GM12878 (cell line): ENCODE results near the gene UBE2QL1. TPM values are rescaled to one million over a fixed set of nuclear protein-coding genes. Genes with fewer than 3 reads are reported as not detected.

Experiments used
- ATAC-seq: fragments of 200-7000 bp; cut with Tn5 transposase; 3 replicates; pipeline ENCODE4 v1.9.1; 2020; ENCODE audit warnings: mild to moderate bottlenecking, moderate library complexity
- BruUV-seq: library from RNA; stranded (reverse); fragments of 400-500 nt; replicated peaks from 2 replicates; lab custom pipeline; 2021; lab: Mats Ljungman, UMichigan
- CTCF ChIA-PET: fragments of 300-600 bp; sonication (Branson Sonifier 250); formaldehyde crosslinking; extraction: SDS; loops from one replicate; lab custom pipeline; 2021; ENCODE audit warnings: inconsistent platforms; lab: Yijun Ruan, JAX
- POLR2A ChIA-PET: fragments of 350-600 bp; formaldehyde crosslinking; extraction: SDS; loops from one replicate; lab custom pipeline; 2021; ENCODE audit warnings: inconsistent platforms; lab: Charles Lee
- RAD21 ChIA-PET: fragments of 300-600 bp; sonication (Branson Sonifier 250); formaldehyde crosslinking; loops from one replicate; lab custom pipeline; 2023; ENCODE audit warnings: antibody characterized with exemption; ENCODE audit not compliant: unreplicated experiment; lab: Charles Lee
- SMC1A ChIA-PET: fragments of 300-600 bp; sonication (Branson Sonifier 250); formaldehyde crosslinking; loops from one replicate; lab custom pipeline; 2023; ENCODE audit not compliant: unreplicated experiment, uncharacterized antibody; lab: Charles Lee
- DNase-seq: peaks from one replicate; pipeline ENCODE4 v3.0.0-alpha.2; 2011; ENCODE audit warnings: low read depth, low spot score
- FAIRE-seq: peaks from 3 replicates; lab custom pipeline; 2011; peaks lifted over from hg19 to GRCh38; lab: Jason Lieb, UNC
- H2AFZ ChIP-seq: 2 replicates; pipeline ENCODE4 v1.6.0; 2011; ENCODE audit warnings: low read depth, low read length, control low read depth; ENCODE audit not compliant: control insufficient read depth
- H3K27ac ChIP-seq: 2 replicates; pipeline ENCODE4 v1.5.1; 2011; ENCODE audit warnings: control low read depth; ENCODE audit not compliant: control insufficient read depth, insufficient read depth
- H3K27me3 ChIP-seq, 2 experiments: replicated peaks in 1 of 2; 2 replicates each; pipeline versions ENCODE4 v1.6.0 to v1.6.1; 2011; ENCODE audit warnings: low read length in 1 of 2; ENCODE audit not compliant: control insufficient read depth in 2 of 2, insufficient read depth in 2 of 2
- H3K36me3 ChIP-seq, 2 experiments: 2 replicates each; pipeline ENCODE4 v1.5.1; 2011; ENCODE audit warnings: low read length in 1 of 2; ENCODE audit not compliant: control insufficient read depth in 2 of 2, insufficient read depth in 2 of 2
- H3K4me1 ChIP-seq: 2 replicates; pipeline ENCODE4 v1.6.1; 2011; ENCODE audit warnings: mild to moderate bottlenecking, low read length, moderate library complexity, mixed read lengths; ENCODE audit not compliant: control insufficient read depth, insufficient read depth
- H3K4me2 ChIP-seq: 2 replicates; pipeline ENCODE4 v1.6.0; 2011; ENCODE audit warnings: control low read depth; ENCODE audit not compliant: control insufficient read depth, insufficient read depth
- H3K4me3 ChIP-seq: fragments of 200-600 bp; sonication (generic); 2 replicates; pipeline ENCODE4 v1.5.1; 2016
- H3K79me2 ChIP-seq: 2 replicates; pipeline ENCODE4 v1.6.0; 2011; ENCODE audit warnings: low read length; ENCODE audit not compliant: control insufficient read depth, insufficient read depth
- H3K9ac ChIP-seq: 2 replicates; pipeline ENCODE4 v1.8.0; 2011; ENCODE audit warnings: low read length, control low read depth, mixed read lengths; ENCODE audit not compliant: control insufficient read depth, insufficient read depth
- H3K9me3 ChIP-seq: replicated peaks from 3 replicates; pipeline ENCODE4 v1.5.1; 2011; ENCODE audit warnings: mild to moderate bottlenecking, low read length; ENCODE audit not compliant: control insufficient read depth, insufficient read depth
- H4K20me1 ChIP-seq: 2 replicates; pipeline ENCODE4 v1.6.0; 2011; ENCODE audit not compliant: control insufficient read depth, insufficient read depth
- BACH1 ChIP-seq: fragments of 450-650 bp; IDR thresholded peaks from 2 replicates; pipeline ENCODE4 v1.6.1; 2017; ENCODE audit warnings: mild to moderate bottlenecking, borderline replicate concordance
- EED ChIP-seq: sonication (generic); IDR thresholded peaks from 2 replicates; pipeline ENCODE4 v1.6.1; 2016; ENCODE audit warnings: antibody characterized with exemption, low read depth
- EZH2 ChIP-seq: IDR thresholded peaks from 2 replicates; pipeline ENCODE4 v1.6.1; 2012; ENCODE audit warnings: low read depth, mild to moderate bottlenecking, control low read depth, inconsistent platforms, low read length, borderline replicate concordance; ENCODE audit not compliant: control insufficient read depth
- JUNB ChIP-seq: IDR thresholded peaks from 2 replicates; pipeline ENCODE4 v1.6.1; 2016; ENCODE audit warnings: antibody characterized with exemption, mild to moderate bottlenecking
- POLR2AphosphoS5 ChIP-seq: IDR thresholded peaks from 2 replicates; pipeline ENCODE4 v1.6.1; 2011; ENCODE audit warnings: mild to moderate bottlenecking, low read length, inconsistent platforms
- TAF1 ChIP-seq: IDR thresholded peaks from 2 replicates; pipeline ENCODE4 v1.6.1; 2011; ENCODE audit warnings: mild to moderate bottlenecking, low read depth, low read length, borderline replicate concordance
- WGBS: methylation state at CpG from one replicate; pipeline ENCODE4 v1.1.6; 2016; ENCODE audit warnings: low lambda C conversion rate; ENCODE audit not compliant: insufficient replicate concordance, insufficient coverage; ENCODE audit errors: missing lambda C conversion rate; 5-methylcytosine and 5-hydroxymethylcytosine counted together
- in situ Hi-C: fragments of 300-500 bp; cut with MboI; formaldehyde crosslinking; loops from 9 replicates; pipeline ENCODE4 v1.14.3; 2018; ENCODE audit warnings: mixed read lengths
- intact Hi-C: fragments of 100-400 bp; cut with micrococcal nuclease; formaldehyde crosslinking; loops from one replicate; pipeline ENCODE4 v1.14.2; 2022; ENCODE audit not compliant: unreplicated experiment
- polyA plus RNA-seq, 11 experiments: library from polyadenylated mRNA; depleted of rRNA in 4 of 11; unstranded in 6 of 11; stranded (reverse) in 5 of 11; fragments of >200 nt; fragmentation: Nextera tagmentation in 4 of 11; fragmentation: Illumina TruSeq in 1 of 11; extraction: Ambion mirVana in 4 of 11; extraction: Trizol in 1 of 11; gene quantifications; 1 replicate in 1 of 11; 2 replicates in 10 of 11; pipeline versions ENCODE4 v1.2.1 to v1.2.3, GENCODE V29; 2011 to 2016; ENCODE audit warnings: inconsistent platforms in 2 of 11, missing spikeins in 2 of 11, low read depth in 1 of 11
- total RNA-seq, 4 experiments: library from RNA; depleted of rRNA in 3 of 4; stranded (reverse); fragments of >200 nt in 3 of 4; fragmentation: Illumina TruSeq in 1 of 4; extraction: Trizol in 1 of 4; gene quantifications; 2 replicates each; pipeline versions ENCODE4 v1.2.1 to v1.2.3, GENCODE V29; 2013 to 2021
- TF ChIP-seq, protein P1 (sequence below): IDR thresholded peaks from 2 replicates; pipeline ENCODE4 v1.6.1; 2012; ENCODE audit warnings: improper control_type of control experiment, low read depth, low read length; ENCODE audit not compliant: insufficient replicate concordance
- TF ChIP-seq, protein P2 (sequence below): fragments of 450-650 bp; IDR thresholded peaks from 2 replicates; pipeline ENCODE4 v1.6.1; 2017; ENCODE audit warnings: low read depth, mild to moderate bottlenecking, moderate library complexity

The UBE2QL1 gene
- total and polyA plus RNA-seq, 10 of the 15 experiments (the other 5 are each of a cell fraction or from before 2014, with no cell fraction given) = 0.03 to 0.62 (median 0.04) TPM; not detected in 6

DNA sequence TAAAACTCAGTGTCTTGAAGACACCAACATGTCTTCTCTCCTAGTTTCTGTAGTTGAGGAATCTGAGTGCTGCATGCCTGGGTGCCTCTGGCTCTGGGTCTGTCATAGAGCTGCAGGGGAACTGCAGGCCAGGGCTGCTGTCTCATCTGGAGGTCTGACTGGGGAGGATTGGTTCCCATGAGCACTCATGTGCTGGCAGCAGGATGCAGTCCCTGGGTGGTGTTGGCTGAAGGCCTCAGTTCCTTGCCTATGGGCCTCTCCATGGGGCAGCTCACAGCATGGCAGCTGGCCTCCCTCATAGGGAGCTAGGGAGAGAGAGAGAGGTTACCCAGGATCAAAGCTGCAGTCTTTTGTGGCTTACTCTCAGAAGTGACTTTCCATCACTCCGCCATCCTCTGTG lies 22.6 kb downstream of the UBE2QL1 start:
- Histone ChIP-seq H4K20me1 (no peaks in the 10 kb centered on the region), H3K4me2 (no peak overlapping the region), H3K4me3 (no peak overlapping the region), H3K27ac (no peak overlapping the region), H3K9ac (no peak overlapping the region), H3K9me3 (no peaks in the 10 kb centered on the region; the same call in 2 of the 3 replicates), H2AFZ (no peak overlapping the region), H3K4me1 (no peaks in the 10 kb centered on the region), H3K79me2 (no peaks in the 10 kb centered on the region), H3K36me3 (no peaks in the 10 kb centered on the region), H3K27me3 (peaks cover 0 to 2% of the 10 kb centered on the region in 2 experiments; a peak in 2 of 4 replicates)
- FAIRE-seq = no peak
- ATAC-seq = no peak
- TF ChIP-seq, protein P1, sequence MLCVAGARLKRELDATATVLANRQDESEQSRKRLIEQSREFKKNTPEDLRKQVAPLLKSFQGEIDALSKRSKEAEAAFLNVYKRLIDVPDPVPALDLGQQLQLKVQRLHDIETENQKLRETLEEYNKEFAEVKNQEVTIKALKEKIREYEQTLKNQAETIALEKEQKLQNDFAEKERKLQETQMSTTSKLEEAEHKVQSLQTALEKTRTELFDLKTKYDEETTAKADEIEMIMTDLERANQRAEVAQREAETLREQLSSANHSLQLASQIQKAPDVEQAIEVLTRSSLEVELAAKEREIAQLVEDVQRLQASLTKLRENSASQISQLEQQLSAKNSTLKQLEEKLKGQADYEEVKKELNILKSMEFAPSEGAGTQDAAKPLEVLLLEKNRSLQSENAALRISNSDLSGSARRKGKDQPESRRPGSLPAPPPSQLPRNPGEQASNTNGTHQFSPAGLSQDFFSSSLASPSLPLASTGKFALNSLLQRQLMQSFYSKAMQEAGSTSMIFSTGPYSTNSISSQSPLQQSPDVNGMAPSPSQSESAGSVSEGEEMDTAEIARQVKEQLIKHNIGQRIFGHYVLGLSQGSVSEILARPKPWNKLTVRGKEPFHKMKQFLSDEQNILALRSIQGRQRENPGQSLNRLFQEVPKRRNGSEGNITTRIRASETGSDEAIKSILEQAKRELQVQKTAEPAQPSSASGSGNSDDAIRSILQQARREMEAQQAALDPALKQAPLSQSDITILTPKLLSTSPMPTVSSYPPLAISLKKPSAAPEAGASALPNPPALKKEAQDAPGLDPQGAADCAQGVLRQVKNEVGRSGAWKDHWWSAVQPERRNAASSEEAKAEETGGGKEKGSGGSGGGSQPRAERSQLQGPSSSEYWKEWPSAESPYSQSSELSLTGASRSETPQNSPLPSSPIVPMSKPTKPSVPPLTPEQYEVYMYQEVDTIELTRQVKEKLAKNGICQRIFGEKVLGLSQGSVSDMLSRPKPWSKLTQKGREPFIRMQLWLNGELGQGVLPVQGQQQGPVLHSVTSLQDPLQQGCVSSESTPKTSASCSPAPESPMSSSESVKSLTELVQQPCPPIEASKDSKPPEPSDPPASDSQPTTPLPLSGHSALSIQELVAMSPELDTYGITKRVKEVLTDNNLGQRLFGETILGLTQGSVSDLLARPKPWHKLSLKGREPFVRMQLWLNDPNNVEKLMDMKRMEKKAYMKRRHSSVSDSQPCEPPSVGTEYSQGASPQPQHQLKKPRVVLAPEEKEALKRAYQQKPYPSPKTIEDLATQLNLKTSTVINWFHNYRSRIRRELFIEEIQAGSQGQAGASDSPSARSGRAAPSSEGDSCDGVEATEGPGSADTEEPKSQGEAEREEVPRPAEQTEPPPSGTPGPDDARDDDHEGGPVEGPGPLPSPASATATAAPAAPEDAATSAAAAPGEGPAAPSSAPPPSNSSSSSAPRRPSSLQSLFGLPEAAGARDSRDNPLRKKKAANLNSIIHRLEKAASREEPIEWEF = no peak
- TF ChIP-seq EZH2 (no peak), BACH1 (no peak), JUNB (no peak), TAF1 (no peak), POLR2AphosphoS5 (no peak), EED (no peak)
- TF ChIP-seq, protein P2, sequence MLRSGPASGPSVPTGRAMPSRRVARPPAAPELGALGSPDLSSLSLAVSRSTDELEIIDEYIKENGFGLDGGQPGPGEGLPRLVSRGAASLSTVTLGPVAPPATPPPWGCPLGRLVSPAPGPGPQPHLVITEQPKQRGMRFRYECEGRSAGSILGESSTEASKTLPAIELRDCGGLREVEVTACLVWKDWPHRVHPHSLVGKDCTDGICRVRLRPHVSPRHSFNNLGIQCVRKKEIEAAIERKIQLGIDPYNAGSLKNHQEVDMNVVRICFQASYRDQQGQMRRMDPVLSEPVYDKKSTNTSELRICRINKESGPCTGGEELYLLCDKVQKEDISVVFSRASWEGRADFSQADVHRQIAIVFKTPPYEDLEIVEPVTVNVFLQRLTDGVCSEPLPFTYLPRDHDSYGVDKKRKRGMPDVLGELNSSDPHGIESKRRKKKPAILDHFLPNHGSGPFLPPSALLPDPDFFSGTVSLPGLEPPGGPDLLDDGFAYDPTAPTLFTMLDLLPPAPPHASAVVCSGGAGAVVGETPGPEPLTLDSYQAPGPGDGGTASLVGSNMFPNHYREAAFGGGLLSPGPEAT = no peak
- intact Hi-C loops = no loop called here
- no TSS peak for BruUV-seq
- SMC1A ChIA-PET = interaction anchor here (0.7 to 1.0 kb wide), 2 partner anchors 26 to 66 kb away, joined by 3 read pairs; no protein-coding TSS in a partner anchor
- DNase-seq = no peak
- in situ Hi-C loops = no loop called here
- RAD21 ChIA-PET = no interaction called here
- CTCF ChIA-PET = no interaction called here
- WGBS = 90% methylated on average over 1 of the region's 1 CpG
- POLR2A ChIA-PET = no interaction called here
